ENCODE measurements around the gene HECTD1.

DNA sequence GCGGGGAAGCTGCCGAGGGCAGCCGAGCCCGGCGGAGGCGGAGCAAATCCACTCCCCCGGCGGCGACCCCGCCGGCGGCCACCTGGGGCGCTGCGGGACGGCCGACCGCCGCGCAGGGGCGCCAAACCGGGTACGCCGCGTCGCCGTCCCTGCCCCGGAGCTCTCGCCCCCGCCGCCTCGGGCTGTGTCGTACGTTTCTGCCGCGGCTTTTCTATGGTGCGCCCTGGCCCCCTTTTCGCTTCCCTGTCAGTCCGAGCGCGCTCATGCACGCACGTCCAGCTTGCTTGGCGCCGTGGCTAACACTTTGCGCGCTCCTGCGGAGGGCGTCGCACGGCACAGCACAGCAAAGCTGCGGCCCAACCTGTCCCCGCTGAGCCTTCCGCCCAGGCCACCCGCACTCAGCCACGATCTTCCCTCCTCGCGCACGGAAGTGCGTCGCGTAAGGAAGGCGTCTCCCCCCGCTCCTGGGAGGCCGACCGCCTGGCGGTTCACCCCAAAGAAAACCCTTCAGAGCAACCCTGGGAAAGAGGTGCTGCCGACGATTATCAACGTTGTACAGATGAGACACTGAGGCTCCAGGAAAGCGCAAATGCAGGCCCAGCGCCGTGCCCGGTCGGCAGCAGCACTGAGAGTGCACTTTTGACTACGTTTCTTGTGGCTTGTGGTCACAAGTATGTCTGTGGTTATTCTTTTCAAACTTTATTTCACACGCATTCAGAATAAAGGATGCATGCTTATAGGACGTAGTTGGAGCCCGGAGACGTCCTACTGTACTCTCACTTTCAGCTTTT is at the start of gene HECTD1:
- TF ChIP-seq, protein P1, sequence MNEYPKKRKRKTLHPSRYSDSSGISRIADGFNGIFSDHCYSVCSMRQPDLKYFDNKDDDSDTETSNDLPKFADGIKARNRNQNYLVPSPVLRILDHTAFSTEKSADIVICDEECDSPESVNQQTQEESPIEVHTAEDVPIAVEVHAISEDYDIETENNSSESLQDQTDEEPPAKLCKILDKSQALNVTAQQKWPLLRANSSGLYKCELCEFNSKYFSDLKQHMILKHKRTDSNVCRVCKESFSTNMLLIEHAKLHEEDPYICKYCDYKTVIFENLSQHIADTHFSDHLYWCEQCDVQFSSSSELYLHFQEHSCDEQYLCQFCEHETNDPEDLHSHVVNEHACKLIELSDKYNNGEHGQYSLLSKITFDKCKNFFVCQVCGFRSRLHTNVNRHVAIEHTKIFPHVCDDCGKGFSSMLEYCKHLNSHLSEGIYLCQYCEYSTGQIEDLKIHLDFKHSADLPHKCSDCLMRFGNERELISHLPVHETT (tag by site-specific recombination; IDR thresholded peaks at IDR 0.05): 0 out of 2 replicates have a peak, but pooled peaks have one; percentile 49
- TF ChIP-seq, protein P2, sequence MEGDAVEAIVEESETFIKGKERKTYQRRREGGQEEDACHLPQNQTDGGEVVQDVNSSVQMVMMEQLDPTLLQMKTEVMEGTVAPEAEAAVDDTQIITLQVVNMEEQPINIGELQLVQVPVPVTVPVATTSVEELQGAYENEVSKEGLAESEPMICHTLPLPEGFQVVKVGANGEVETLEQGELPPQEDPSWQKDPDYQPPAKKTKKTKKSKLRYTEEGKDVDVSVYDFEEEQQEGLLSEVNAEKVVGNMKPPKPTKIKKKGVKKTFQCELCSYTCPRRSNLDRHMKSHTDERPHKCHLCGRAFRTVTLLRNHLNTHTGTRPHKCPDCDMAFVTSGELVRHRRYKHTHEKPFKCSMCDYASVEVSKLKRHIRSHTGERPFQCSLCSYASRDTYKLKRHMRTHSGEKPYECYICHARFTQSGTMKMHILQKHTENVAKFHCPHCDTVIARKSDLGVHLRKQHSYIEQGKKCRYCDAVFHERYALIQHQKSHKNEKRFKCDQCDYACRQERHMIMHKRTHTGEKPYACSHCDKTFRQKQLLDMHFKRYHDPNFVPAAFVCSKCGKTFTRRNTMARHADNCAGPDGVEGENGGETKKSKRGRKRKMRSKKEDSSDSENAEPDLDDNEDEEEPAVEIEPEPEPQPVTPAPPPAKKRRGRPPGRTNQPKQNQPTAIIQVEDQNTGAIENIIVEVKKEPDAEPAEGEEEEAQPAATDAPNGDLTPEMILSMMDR (tag by site-specific recombination; IDR thresholded peaks at IDR 0.05): peak; percentile 86
- TF ChIP-seq SALL2 (tag by site-specific recombination; IDR thresholded peaks at IDR 0.05; ENCODE audit: borderline replicate concordance) (no peak), ZBTB21 (tag by site-specific recombination; IDR thresholded peaks at IDR 0.05) (peak; percentile 67)
